NCI-H2227 treated with DMSO at 0.1 percent for 48 hours (cell line): ENCODE data around the gene GJB4.
"Not testable (repeated sequence)": the region's sequence is repeated elsewhere in the genome, so short reads cannot be mapped to it uniquely, and the experiment has no call there.

Source experiments
- DNase-seq: peaks from one replicate; lab custom pipeline; 2025; lab: John Stamatoyannopoulos, UW

GJB4 gene

GRCh38 chr1:34800214-34800613 lies 40.7 kb downstream of the GJB4 start:
- DNase-seq, result no peak

- no peak for DNase-seq
These were observed 44.2 kb downstream of the GJB4 start for GRCh38 chr1:34803770-34804169.

- DNase-seq, result no peak
These were observed 46.9 kb downstream of the GJB4 start for GRCh38 chr1:34806396-34806795.

- DNase-seq, result no peak
These were observed 48.7 kb downstream of the GJB4 start for GRCh38 chr1:34808051-34808810.

GRCh38 chr1:34810781-34811180 lies 51.2 kb downstream of the GJB4 start:
- not testable (repeated sequence) for DNase-seq
